K562 (cell line): Measurements from ENCODE around the gene ELOB. TPM values are rescaled to one million over a fixed set of nuclear protein-coding genes. Genes with fewer than 3 reads are reported as not detected.
A peak's percentile ranks its signal among the peaks of the same experiment; 100 is the strongest.

Experiments used
- BRF2 ChIP-seq: IDR thresholded peaks from 3 replicates; pipeline ENCODE4 v1.6.1; 2011; ENCODE audit warnings: borderline replicate concordance, mild to moderate bottlenecking; ENCODE audit not compliant: insufficient read length, insufficient read depth
- CAMTA2 ChIP-seq: fragments of 250-450 bp; sonication (Bioruptor Pico); conservative IDR thresholded peaks from 2 replicates; pipeline ENCODE4 v1.5.1; 2022
- CBX2 ChIP-seq: fragments of 200-600 bp; sonication (generic); IDR thresholded peaks from one replicate; pipeline ENCODE4 v1.6.1; 2012; ENCODE audit warnings: mild to moderate bottlenecking, low read length, inconsistent platforms; ENCODE audit not compliant: insufficient read depth, poor library complexity, severe bottlenecking
- CHD1 ChIP-seq: fragments of 200-600 bp; sonication (generic); IDR thresholded peaks from one replicate; pipeline ENCODE4 v1.6.1; 2012; ENCODE audit warnings: mild to moderate bottlenecking, moderate library complexity, low read length, inconsistent platforms
- FOXO4 ChIP-seq: fragments of 450-650 bp; formaldehyde crosslinking; IDR thresholded peaks from 2 replicates; pipeline ENCODE4 v1.4.0; 2020; ENCODE audit warnings: mild to moderate bottlenecking, moderate library complexity
- FUS ChIP-seq: fragments of 200-400 bp; formaldehyde crosslinking; optimal IDR thresholded peaks from 2 replicates; pipeline ENCODE3; 2017; ENCODE audit warnings: low read depth, low read length
- GATAD2A ChIP-seq: fragments of 450-650 bp; IDR thresholded peaks from 2 replicates; pipeline ENCODE4 v1.6.1; 2017
- HDAC1 ChIP-seq, 2 experiments: fragments of 450-650 bp; IDR thresholded peaks; 2 replicates each; pipeline ENCODE4 v1.6.1; 2016 to 2017; ENCODE audit warnings: inconsistent platforms in 1 of 2, mild to moderate bottlenecking in 1 of 2, moderate library complexity in 1 of 2
- HIVEP1 ChIP-seq: fragments of 250-450 bp; sonication (Bioruptor Pico); IDR thresholded peaks from 2 replicates; pipeline ENCODE4 v1.4.0; 2020; ENCODE audit warnings: mild to moderate bottlenecking
- HNRNPLL ChIP-seq: fragments of 200-400 bp; formaldehyde crosslinking; IDR thresholded peaks from 2 replicates; pipeline ENCODE4 v1.6.1; 2017; ENCODE audit warnings: low read length, low read depth, mild to moderate bottlenecking; ENCODE audit not compliant: poor library complexity, severe bottlenecking
- KLF16 ChIP-seq: IDR thresholded peaks from 2 replicates; pipeline ENCODE4 v1.6.1; 2016; ENCODE audit warnings: antibody characterized with exemption
- MYC ChIP-seq, 2 experiments: fragments of 250-450 bp in 1 of 2; sonication (Bioruptor Pico) in 1 of 2; IDR thresholded peaks; 2 replicates each; pipeline versions ENCODE4 v1.5.1 to v1.6.1; 2012 to 2021; ENCODE audit warnings: low read depth in 2 of 2, borderline replicate concordance in 1 of 2, improper control_type of control experiment in 1 of 2, low read length in 1 of 2, mild to moderate bottlenecking in 1 of 2, moderate library complexity in 1 of 2
- MYNN ChIP-seq, 2 experiments: sonication (generic); formaldehyde crosslinking in 1 of 2; IDR thresholded peaks; 2 replicates each; pipeline versions ENCODE4 v1.5.0 to v1.6.1; 2016 to 2020; ENCODE audit warnings: antibody characterized with exemption in 1 of 2, missing genetic modification reagents in 1 of 2
- RBM22 ChIP-seq: fragments of 200-400 bp; formaldehyde crosslinking; IDR thresholded peaks from 2 replicates; pipeline ENCODE4 v1.6.1; 2018; ENCODE audit warnings: low read length, low read depth; ENCODE audit not compliant: poor library complexity, severe bottlenecking
- SFPQ ChIP-seq: fragments of 200-400 bp; formaldehyde crosslinking; IDR thresholded peaks from 2 replicates; pipeline ENCODE4 v1.6.1; 2017; ENCODE audit warnings: mild to moderate bottlenecking, low read depth, low read length, moderate library complexity
- SIN3A ChIP-seq, 2 experiments: fragments of 150-350 bp in 1 of 2; IDR thresholded peaks; 2 replicates each; pipeline ENCODE4 v1.6.1; 2011 to 2016; ENCODE audit warnings: borderline replicate concordance in 2 of 2, low read depth in 2 of 2, low read length in 2 of 2, mild to moderate bottlenecking in 2 of 2, moderate library complexity in 2 of 2; ENCODE audit not compliant: control insufficient read depth in 1 of 2
- STAG1 ChIP-seq: sonication (generic); formaldehyde crosslinking; IDR thresholded peaks from 2 replicates; pipeline ENCODE4 v1.5.0; 2020; ENCODE audit warnings: missing genetic modification reagents, borderline replicate concordance
- TCF7L2 ChIP-seq: fragments of 150-350 bp; IDR thresholded peaks from 2 replicates; pipeline ENCODE4 v1.6.1; 2016; ENCODE audit warnings: low read depth, mild to moderate bottlenecking, low read length, moderate library complexity
- ZNF121 ChIP-seq: sonication (generic); formaldehyde crosslinking; conservative IDR thresholded peaks from 2 replicates; pipeline ENCODE4 v1.8.0; 2022; ENCODE audit warnings: missing genetic modification reagents
- ZNF584 ChIP-seq: fragments of 200-800 bp; sonication (Bioruptor generic); IDR thresholded peaks from 2 replicates; pipeline ENCODE4 v1.6.1; 2016; ENCODE audit warnings: low read depth, mild to moderate bottlenecking, missing genetic modification characterization, missing compliant biosample characterization
- ZNF586 ChIP-seq: fragments of 450-650 bp; formaldehyde crosslinking; conservative IDR thresholded peaks from 2 replicates; pipeline ENCODE4 v1.4.0; 2020; ENCODE audit warnings: mild to moderate bottlenecking, moderate library complexity
- ZNF699 ChIP-seq: fragments of 250-450 bp; sonication (Bioruptor Pico); IDR thresholded peaks from 2 replicates; pipeline ENCODE4 v1.8.0; 2021; ENCODE audit warnings: mild to moderate bottlenecking, moderate library complexity; ENCODE audit not compliant: insufficient replicate concordance
- polyA plus RNA-seq, 8 experiments: library from polyadenylated mRNA; depleted of rRNA in 4 of 8; stranded (reverse) in 5 of 8; unstranded in 3 of 8; fragments of >200 nt; fragmentation: Nextera tagmentation in 2 of 8; fragmentation: Illumina TruSeq in 1 of 8; extraction: Ambion mirVana in 2 of 8; extraction: Trizol in 1 of 8; gene quantifications; 2 replicates each; pipeline versions ENCODE4 v1.2.1 to v1.2.3, GENCODE V29; 2011 to 2014; ENCODE audit warnings: inconsistent platforms in 1 of 8, missing spikeins in 1 of 8
- total RNA-seq, 7 experiments: library from RNA; depleted of rRNA in 6 of 7; stranded (reverse); fragments of >200 nt in 6 of 7; fragmentation: Illumina TruSeq in 2 of 7; extraction: Trizol in 2 of 7; gene quantifications; 2 replicates each; pipeline versions ENCODE4 v1.2.1 to v1.2.3, GENCODE V29; 2011 to 2021; ENCODE audit warnings: low replicate concordance in 1 of 7

The ELOB gene
- total and polyA plus RNA-seq, 9 of the 15 experiments (the other 6 are each of a cell fraction or from before 2014, with no cell fraction given), result 63.2 to 791 (median 237) TPM

GRCh38 chr16:2752850-2753732, 24.0 kb downstream of the ELOB start (continued):
- TF ChIP-seq ZNF699, result no peak
- no peak for TF ChIP-seq CAMTA2 (CRISPR knock-in tag)
- peak; percentile 62; the same call in 1 of the 2 replicates for TF ChIP-seq GATAD2A
- TF ChIP-seq FOXO4, result no peak
- no peak for TF ChIP-seq BRF2
- TF ChIP-seq CHD1, result peak; percentile 12
- no peak for TF ChIP-seq MYNN (IDR thresholded peaks at IDR 0.05)
- TF ChIP-seq MYNN (CRISPR knock-in tag; IDR thresholded peaks at IDR 0.05), result no peak
- TF ChIP-seq HIVEP1 (CRISPR knock-in tag), result no peak
- peak; percentile 44; the same call in 1 of the 2 replicates for TF ChIP-seq ZNF584 (CRISPR knock-in tag)
- TF ChIP-seq STAG1 (CRISPR knock-in tag), result no peak
- TF ChIP-seq ZNF586 (CRISPR knock-in tag), result no peak
- no peak for TF ChIP-seq TCF7L2
- TF ChIP-seq MYC (IDR thresholded peaks at IDR 0.05; ENCODE audit: low read depth, low read length), result peak; percentile 92
- peak; percentile 88; the same call in 1 of the 2 replicates for TF ChIP-seq MYC (CRISPR knock-in tag; IDR thresholded peaks at IDR 0.05; ENCODE audit: borderline replicate concordance, low read depth)
- TF ChIP-seq SFPQ, result no peak
- TF ChIP-seq FUS, result no peak
- TF ChIP-seq SIN3A (IDR thresholded peaks at IDR 0.05; ENCODE audit: borderline replicate concordance in 2 of 2, control insufficient read depth in 1 of 2, low read depth in 2 of 2, low read length in 2 of 2), result peak in 1 of 2 experiments; percentile 60; a peak in 3 of 4 replicates
- TF ChIP-seq RBM22, result peak; percentile 73
- no peak for TF ChIP-seq ZNF121 (CRISPR knock-in tag)
- TF ChIP-seq KLF16, result no peak
- peak in 1 of 2 experiments; percentile 80; a peak in 2 of 4 replicates for TF ChIP-seq HDAC1 (IDR thresholded peaks at IDR 0.05)
- TF ChIP-seq CBX2, result no peak
- TF ChIP-seq HNRNPLL, result no peak
